Measurements from ENCODE around the gene PDCD1. TPM values are rescaled to one million over a fixed set of nuclear protein-coding genes. Genes with fewer than 3 reads are reported as not detected.

PDCD1 gene
- total and polyA plus RNA-seq, 10 of the 15 experiments (the other 5 are each of a cell fraction or from before 2014, with no cell fraction given) = 0.62 to 6.4 (median 2.9) TPM; not detected in 2

GRCh38 chr2:241896746-241897201, 38.1 kb upstream of the PDCD1 start:
- in situ Hi-C loops (cut with MboI) (no loop called here), intact Hi-C loops (cut with micrococcal nuclease; ENCODE audit: unreplicated experiment) (no loop called here)
- Histone ChIP-seq H3K79me2 (ENCODE audit: control insufficient read depth, insufficient read depth, low read length) (no peaks in the 10 kb centered on the region), H3K27ac (ENCODE audit: control insufficient read depth, insufficient read depth) (no peak overlapping the region), H2AFZ (ENCODE audit: control insufficient read depth, low read depth, low read length) (no peak overlapping the region), H3K9me3 (replicated peaks; ENCODE audit: control insufficient read depth, insufficient read depth, low read length) (no peaks in the 10 kb centered on the region; the same call in 2 of the 3 replicates), H3K27me3 (replicated peaks in 1 of 2; ENCODE audit: control insufficient read depth in 2 of 2, insufficient read depth in 2 of 2, low read length in 1 of 2) (no peaks in the 10 kb centered on the region), H3K4me1 (ENCODE audit: control insufficient read depth, insufficient read depth, low read length) (no peaks in the 10 kb centered on the region), H3K4me2 (ENCODE audit: control insufficient read depth, insufficient read depth) (no peak overlapping the region), H4K20me1 (ENCODE audit: control insufficient read depth, insufficient read depth) (no peaks in the 10 kb centered on the region), H3K4me3 (no peak overlapping the region), H3K9ac (ENCODE audit: control insufficient read depth, insufficient read depth, low read length) (no peak overlapping the region), H3K36me3 (ENCODE audit: control insufficient read depth in 2 of 2, insufficient read depth in 2 of 2, low read length in 1 of 2) (no peaks in the 10 kb centered on the region; a peak in 1 of 4 replicates)
- FAIRE-seq = no peak
- ChIA-PET SMC1A (ENCODE audit: uncharacterized antibody, unreplicated experiment) (no interaction called here), POLR2A (no interaction called here), RAD21 (ENCODE audit: unreplicated experiment) (no interaction called here), CTCF (no interaction called here)
- ATAC-seq = no peak
- BruUV-seq (replicated peaks) = no TSS peak
- DNase-seq (ENCODE audit: low read depth, low spot score) = no peak
- 98% methylated on average over 9 of the region's 10 CpGs for WGBS (ENCODE audit: insufficient coverage, insufficient replicate concordance, low lambda C conversion rate, missing lambda C conversion rate)
- TF ChIP-seq EGR1 (IDR thresholded peaks at IDR 0.05; ENCODE audit: borderline replicate concordance in 1 of 2, low read depth in 2 of 2, low read length in 2 of 2) (no peak), YY1 (IDR thresholded peaks at IDR 0.05; ENCODE audit: low read depth, low read length) (no peak), SRF (IDR thresholded peaks at IDR 0.05; ENCODE audit: low read depth in 2 of 2, low read length in 2 of 2) (no peak), SMC3 (IDR thresholded peaks at IDR 0.05; ENCODE audit: borderline replicate concordance, low read length) (no peak), ETV6 (conservative IDR thresholded peaks at IDR 0.05 in 1 of 2, IDR thresholded peaks at IDR 0.05 in 1 of 2; ENCODE audit: borderline replicate concordance in 1 of 2, low read depth in 1 of 2) (no peak), ZBTB4 (CRISPR knock-in tag; IDR thresholded peaks at IDR 0.05) (no peak), MLLT1 (IDR thresholded peaks at IDR 0.05) (no peak), SIN3A (IDR thresholded peaks at IDR 0.05; ENCODE audit: low read depth, low read length) (no peak), FOS (IDR thresholded peaks at IDR 0.05; ENCODE audit: borderline replicate concordance, extremely low read depth, insufficient read length) (no peak), CHD1 (IDR thresholded peaks at IDR 0.05; ENCODE audit: low read depth, low read length) (no peak), ZBTB11 (CRISPR knock-in tag; IDR thresholded peaks at IDR 0.05) (no peak)
